ENCODE measurements around the gene ADAM23.

DNA sequence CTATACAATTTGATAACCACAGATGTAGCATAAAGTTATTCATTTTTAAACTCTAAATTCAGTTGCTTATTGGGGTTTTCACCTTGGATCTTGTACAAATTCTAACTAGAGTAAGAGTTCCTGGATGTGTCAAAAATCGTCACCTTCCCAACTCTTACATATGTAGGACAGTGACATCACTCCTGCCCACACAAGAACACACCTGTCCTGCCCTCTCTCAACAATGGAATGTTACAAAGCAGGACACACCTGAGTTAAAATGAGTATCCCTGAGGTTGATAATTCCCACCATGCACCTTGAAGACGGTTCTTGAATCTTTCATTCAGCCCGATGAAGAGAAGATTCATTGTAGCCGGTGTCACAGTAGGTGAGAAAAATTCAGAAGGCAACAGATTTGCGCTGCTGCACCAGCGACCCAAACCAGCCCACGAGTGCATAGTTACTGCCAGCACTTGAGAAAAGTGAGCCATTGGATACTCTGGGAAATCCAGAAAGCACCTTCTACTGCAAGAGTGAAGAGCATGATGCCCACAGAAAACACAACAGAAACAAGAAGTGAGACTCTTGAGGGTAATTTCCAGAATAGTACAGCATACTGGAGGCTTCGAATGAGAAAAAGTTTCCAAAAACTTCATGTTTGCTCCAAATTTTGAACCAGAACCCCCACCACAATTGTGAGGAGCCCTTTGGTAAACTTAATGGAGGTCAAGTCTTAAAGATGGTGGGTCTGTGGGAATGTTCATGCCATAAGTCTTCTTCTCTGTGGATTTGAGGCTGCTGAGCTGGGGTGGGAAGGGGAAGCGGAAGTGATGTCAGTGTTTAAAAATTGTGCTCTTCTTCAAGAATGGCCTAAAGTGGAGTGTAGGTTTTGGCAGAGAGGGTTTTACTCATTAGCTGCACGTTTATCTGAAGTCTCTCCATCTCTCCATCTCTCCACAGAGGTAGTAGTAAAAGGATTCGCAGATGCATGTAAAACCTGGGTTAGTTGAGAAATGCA, 34.7 kb upstream of the ADAM23 start:
- TF ChIP-seq EZH2 (IDR thresholded peaks at IDR 0.05; ENCODE audit: insufficient read depth, poor library complexity, severe bottlenecking) = no peak
- TF ChIP-seq EZH2phosphoT487 (IDR thresholded peaks at IDR 0.05; ENCODE audit: insufficient read depth, low read depth) = no peak
